ENCODE data around the gene TBC1D21.

The TBC1D21 gene

GRCh38 chr15:73845907-73846306 lies 27.5 kb upstream of the TBC1D21 start:
- TF ChIP-seq CTCF (IDR thresholded peaks at IDR 0.05; ENCODE audit: extremely low read depth, insufficient read depth, missing control alignments), result no peak
- DNase-seq (ENCODE audit: low spot score), result no peak
- in situ Hi-C loops (cut with MboI; ENCODE audit: low pct_unique_long_range_greater_than_20kb, low sequenced_read_pairs, unreplicated experiment), result no loop called here

GRCh38 chr15:73849641-73850040 lies 23.7 kb upstream of the TBC1D21 start:
- in situ Hi-C loops (cut with MboI; ENCODE audit: low pct_unique_long_range_greater_than_20kb, low sequenced_read_pairs, unreplicated experiment), result no loop called here
- no peak for DNase-seq (ENCODE audit: low spot score)
- no peak for TF ChIP-seq CTCF (IDR thresholded peaks at IDR 0.05; ENCODE audit: extremely low read depth, insufficient read depth, missing control alignments)

GRCh38 chr15:73850228-73850627 lies 23.1 kb upstream of the TBC1D21 start:
- no peak for DNase-seq (ENCODE audit: low spot score)
- in situ Hi-C loops (cut with MboI; ENCODE audit: low pct_unique_long_range_greater_than_20kb, low sequenced_read_pairs, unreplicated experiment), result no loop called here
- no peak for TF ChIP-seq CTCF (IDR thresholded peaks at IDR 0.05; ENCODE audit: extremely low read depth, insufficient read depth, missing control alignments)

GRCh38 chr15:73851689-73852088 lies 21.7 kb upstream of the TBC1D21 start:
- in situ Hi-C loops (cut with MboI; ENCODE audit: low pct_unique_long_range_greater_than_20kb, low sequenced_read_pairs, unreplicated experiment), result no loop called here
- DNase-seq (ENCODE audit: low spot score), result peak; percentile 53
- no peak for TF ChIP-seq CTCF (IDR thresholded peaks at IDR 0.05; ENCODE audit: extremely low read depth, insufficient read depth, missing control alignments)

- DNase-seq (ENCODE audit: low spot score), result no peak
- in situ Hi-C loops (cut with MboI; ENCODE audit: low pct_unique_long_range_greater_than_20kb, low sequenced_read_pairs, unreplicated experiment), result no loop called here
- TF ChIP-seq CTCF (IDR thresholded peaks at IDR 0.05; ENCODE audit: extremely low read depth, insufficient read depth, missing control alignments), result no peak
Measured at GRCh38 chr15:73852507-73852906, 20.9 kb upstream of the TBC1D21 start.

- TF ChIP-seq CTCF (IDR thresholded peaks at IDR 0.05; ENCODE audit: extremely low read depth, insufficient read depth, missing control alignments), result no peak
Measured at GRCh38 chr15:73854265-73854664, 19.1 kb upstream of the TBC1D21 start.

More at GRCh38 chr15:73854265-73854664, 19.1 kb upstream of the TBC1D21 start:
- no peak for DNase-seq (ENCODE audit: low spot score)
- in situ Hi-C loops (cut with MboI; ENCODE audit: low pct_unique_long_range_greater_than_20kb, low sequenced_read_pairs, unreplicated experiment), result no loop called here
